ENCODE data around the gene TRABD.

The TRABD gene

GRCh38 chr22:50205781-50206569 lies 20.3 kb downstream of the TRABD start:
- no peak for DNase-seq

DNA sequence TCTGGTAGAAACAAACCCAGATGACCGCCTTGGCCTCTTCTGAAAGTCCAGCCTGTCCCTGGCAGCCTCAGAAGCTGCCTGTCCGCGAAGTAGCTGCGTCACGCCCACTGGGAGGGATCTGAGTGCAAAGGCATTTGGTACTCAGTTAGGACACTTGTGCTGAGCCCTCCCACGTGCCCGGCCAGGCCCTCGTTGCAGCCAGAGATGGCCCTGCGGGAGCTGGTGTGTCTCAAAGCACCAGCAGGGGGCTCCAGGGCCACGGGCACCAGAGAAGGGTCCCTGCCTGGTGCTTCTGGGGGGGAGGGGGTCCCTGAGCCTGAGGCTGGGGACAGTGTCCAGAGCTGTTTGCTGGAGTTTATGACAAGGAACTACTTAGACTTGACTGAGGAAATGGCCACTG lies 20.9 kb downstream of the TRABD start:
- no peak for DNase-seq

DNA sequence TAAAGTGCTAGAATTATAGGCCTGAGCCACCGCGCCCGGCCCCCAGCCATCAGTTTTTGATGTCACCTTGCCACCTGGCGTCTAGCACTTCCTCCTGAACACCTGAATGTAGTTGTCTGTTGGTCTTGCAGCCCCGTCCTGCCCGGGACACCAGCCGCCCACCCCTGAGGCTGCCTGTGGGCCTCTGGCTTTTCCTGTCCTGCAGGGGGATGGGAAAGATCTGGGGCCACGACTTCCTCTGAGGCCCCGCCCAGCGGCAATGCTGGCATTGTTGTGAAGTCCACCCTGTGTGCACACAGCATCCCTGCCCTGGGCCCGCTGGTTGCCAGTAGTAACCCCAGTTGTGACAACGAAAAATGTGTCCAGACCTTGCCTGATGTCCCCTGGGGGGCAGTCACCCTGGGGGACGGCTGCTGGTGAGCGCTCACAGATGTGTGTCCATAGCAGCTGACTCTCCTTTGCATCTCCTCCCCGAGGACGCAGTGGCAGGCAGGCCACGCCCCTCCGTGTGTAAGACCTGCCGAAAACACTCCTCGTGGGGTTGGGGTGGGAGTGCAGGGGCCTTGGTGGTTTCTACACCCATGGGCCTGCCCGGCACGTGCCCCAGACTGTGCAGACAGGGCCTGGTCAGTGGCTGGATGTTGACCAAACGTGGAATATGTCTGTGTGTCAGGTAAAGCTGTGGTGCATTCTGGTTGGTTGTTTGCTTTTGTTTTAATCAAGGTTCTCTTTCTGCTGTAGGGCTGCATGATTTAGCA lies 21.8 kb downstream of the TRABD start:
- no peak for DNase-seq

- no peak for DNase-seq
Measured at GRCh38 chr22:50208430-50208938, 22.8 kb downstream of the TRABD start.

DNA sequence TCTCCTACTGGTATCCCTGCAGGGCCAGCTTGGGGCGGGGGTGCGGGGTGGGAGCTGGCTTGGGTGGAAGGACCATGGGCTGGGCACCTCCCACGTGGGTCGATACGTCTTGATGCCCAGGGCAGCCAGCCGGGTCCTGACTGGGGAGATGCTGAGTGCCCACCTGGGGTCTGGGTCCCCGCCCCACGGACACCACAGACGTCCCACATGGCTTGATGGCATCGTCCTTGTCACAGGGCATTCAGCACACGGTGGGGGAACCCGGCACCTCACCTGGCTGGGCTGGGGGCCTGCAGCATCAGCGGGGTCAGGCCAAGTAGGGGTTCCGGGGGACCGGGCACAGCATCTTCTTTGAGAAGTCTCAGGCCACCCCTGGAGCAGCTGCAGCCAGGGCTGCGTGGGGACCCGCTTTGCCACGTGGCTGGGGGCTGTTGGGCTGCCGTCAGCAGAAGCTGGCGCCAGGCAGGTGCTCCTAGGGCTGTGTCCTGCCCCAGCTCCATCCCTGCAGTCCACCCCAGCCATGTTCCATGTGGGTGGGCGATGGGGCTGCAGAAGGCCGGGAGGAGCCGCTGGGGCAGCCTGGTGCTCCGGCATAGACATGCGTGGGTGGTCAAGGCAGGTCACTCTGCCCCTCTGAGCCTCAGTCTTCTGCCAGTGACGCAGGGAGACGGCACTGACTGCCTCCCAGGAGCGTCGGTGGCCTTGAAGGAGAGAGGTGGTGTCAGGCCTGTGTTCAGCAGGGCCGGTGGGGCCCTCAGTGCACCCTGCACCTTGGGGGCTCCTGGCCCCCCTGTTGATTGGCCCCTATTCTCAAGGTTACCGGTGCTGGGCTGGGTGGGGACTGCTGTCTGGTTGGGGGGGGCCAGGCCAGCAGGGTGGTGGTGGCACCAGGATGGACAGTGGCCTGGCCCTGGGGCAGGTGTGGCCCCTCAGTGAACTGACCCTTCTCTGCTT lies 23.5 kb downstream of the TRABD start:
- DNase-seq, result no peak

DNA sequence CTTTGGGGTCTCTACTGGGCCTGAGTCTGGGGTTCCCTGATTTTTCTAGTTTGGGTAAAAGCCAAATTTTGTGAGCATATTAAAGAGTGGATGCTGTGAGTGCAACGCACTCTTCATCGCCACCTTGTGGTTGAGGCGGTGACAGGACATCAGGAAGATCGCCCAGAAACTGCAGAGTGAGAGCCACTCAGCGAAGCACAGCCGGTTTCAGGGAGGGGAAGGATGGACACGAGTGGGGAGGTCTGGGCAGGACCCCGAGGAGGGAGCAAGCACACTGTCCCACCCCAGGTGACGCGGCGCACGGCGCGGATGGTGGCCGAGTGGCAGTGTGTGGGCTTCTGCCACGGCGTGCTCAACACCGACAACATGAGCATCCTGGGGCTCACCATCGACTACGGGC lies 24.2 kb downstream of the TRABD start:
- DNase-seq, result peak; percentile 68

DNA sequence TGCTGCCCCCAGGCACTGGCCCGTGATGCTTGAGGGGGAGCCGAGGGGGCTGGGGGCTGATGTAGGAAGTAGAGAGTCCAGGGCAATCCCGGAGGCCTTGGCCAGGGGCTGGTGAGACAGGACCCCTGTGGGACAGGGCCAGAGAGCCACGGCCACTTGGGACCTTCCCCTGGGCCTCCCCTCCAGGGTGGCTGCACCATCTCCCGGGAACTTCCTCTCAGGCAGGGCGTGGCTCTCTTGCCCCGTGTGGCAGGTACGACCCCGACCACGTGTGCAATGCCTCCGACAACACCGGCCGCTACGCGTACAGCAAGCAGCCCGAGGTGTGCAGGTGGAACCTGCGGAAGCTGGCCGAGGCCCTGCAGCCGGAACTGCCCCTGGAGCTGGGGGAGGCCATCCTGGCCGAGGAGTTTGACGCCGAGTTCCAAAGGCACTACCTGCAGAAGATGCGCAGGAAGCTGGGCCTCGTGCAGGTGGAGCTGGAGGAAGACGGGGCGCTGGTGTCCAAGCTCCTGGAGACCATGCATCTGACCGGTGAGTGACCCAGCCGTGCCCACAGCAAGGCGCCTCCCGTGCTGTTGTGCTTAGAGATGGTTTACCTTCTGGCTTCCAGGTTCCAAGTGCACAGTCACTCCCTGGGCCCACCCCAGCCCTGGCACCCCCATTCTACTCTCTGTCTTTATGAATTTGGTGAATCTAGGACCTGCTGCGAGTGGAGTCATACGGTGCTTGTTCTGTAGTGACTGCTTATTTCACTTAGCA lies 24.8 kb downstream of the TRABD start:
- no peak for DNase-seq

- DNase-seq, result no peak
Measured at GRCh38 chr22:50211147-50211546, 25.4 kb downstream of the TRABD start.

DNA sequence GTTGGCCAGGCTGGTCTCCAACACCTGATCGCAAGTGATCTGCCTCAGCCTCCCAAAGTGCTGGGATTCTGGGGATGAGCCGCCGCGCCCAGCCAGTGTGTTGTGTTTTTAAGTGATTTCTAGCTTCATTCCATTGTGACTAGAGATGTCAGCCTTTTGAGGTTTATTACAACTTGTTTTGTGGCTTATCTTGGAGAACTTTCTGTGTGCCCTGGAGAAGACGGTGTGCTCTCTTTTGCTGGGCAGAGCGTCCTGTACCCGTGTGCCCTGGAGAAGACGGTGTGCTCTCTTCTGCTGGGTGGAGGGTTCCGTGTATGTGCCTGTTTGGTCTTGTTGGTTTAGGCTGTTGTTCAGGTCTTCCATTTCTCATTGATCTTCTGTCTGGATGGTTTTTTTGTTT lies 27.6 kb downstream of the TRABD start:
- DNase-seq, result no peak

- DNase-seq, result no peak
Measured at GRCh38 chr22:50215297-50216054, 29.8 kb downstream of the TRABD start.

- no peak for DNase-seq
Measured at GRCh38 chr22:50216055-50216683, 30.5 kb downstream of the TRABD start.

GRCh38 chr22:50216684-50217520 lies 31.2 kb downstream of the TRABD start:
- DNase-seq, result no peak

- no peak for DNase-seq
Measured at GRCh38 chr22:50217543-50218152, 31.9 kb downstream of the TRABD start.

- DNase-seq, result no peak
Measured at GRCh38 chr22:50218153-50218995, 32.7 kb downstream of the TRABD start.

- peak; percentile 40 for DNase-seq
Measured at GRCh38 chr22:50218996-50219727, 33.4 kb downstream of the TRABD start.

DNA sequence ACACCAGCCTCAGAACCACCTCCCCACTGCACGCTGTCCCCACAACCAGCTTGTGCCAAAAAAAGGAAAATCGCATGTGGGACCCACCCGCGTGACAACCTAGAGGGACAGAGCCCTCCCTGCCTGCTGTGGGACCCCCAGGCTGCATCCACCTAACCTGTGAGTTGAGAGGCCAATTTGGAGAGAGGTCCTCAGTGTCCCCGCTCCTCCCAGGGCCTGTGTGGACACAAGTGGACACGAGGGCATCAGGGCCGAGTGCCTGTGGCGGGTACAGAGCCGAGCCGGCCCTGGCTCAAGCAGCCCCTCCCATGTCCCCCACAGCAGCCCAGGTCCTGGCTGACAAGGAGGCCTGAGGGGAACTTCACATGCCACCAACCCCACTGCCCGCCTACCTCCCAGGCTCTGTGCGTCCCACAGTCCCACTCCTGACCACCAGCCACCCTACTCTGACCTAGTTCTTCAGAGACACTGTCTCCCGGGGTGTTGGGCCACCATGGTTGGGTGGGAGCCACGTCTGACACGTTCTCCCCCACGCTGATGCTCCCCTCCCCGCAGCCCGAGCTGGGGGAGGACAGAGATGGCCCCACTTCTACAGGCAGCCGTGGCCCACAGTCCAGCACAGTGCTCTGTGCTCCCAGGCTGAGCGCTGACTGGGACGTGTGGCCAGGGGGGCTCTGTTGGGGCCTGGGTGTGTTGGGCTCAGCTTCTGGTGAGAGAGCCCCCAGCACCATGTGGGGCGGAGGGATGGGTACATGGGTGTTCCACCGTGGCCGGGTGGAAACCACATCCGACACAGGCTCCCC lies 34.3 kb downstream of the TRABD start:
- DNase-seq, result no peak

All from CD4-positive, alpha-beta T cell treated with Interferon gamma for 1 hour (primary cell).